SK-N-SH (cell line): Measurements from ENCODE around the gene SOX10. TPM values are rescaled to one million over a fixed set of nuclear protein-coding genes. Genes with fewer than 3 reads are reported as not detected.
"Not testable (repeated sequence)": the region's sequence is repeated elsewhere in the genome, so short reads cannot be mapped to it uniquely, and the experiment has no call there.

ENCODE experiments used
- CTCF ChIA-PET: fragments of 300-600, 350-600 bp; formaldehyde crosslinking; extraction: SDS; loops from one replicate; lab custom pipeline; 2021; lab: Yijun Ruan, JAX
- POLR2A ChIA-PET: fragments of 350-600 bp; sonication (Branson Sonifier 250); formaldehyde crosslinking; extraction: SDS; loops from one replicate; lab custom pipeline; 2020; ENCODE audit warnings: antibody characterized with exemption, inconsistent platforms; lab: Yijun Ruan, JAX
- DNase-seq: peaks from one replicate; pipeline ENCODE4 v3.0.0; 2012
- H2AFZ ChIP-seq: fragments of 200-600 bp; sonication (generic); 2 replicates; pipeline ENCODE4 v1.8.1; 2016; ENCODE audit warnings: antibody characterized with exemption, mild to moderate bottlenecking, low read depth
- H3F3A ChIP-seq: fragments of 200-600 bp; sonication (generic); replicated peaks from 2 replicates; pipeline ENCODE3; 2016; ENCODE audit warnings: antibody characterized with exemption, mild to moderate bottlenecking; ENCODE audit not compliant: insufficient read depth
- H3K27ac ChIP-seq, 2 experiments: fragments of 200-500 bp in 1 of 2; fragments of 200-600 bp in 1 of 2; sonication (Bioruptor generic) in 1 of 2; sonication (generic), shearing (Covaris generic) in 1 of 2; 2 replicates each; pipeline versions ENCODE4 v1.5.1 to v1.6.1; 2014 to 2016; ENCODE audit warnings: low read depth in 2 of 2, inconsistent platforms in 1 of 2, low read length in 1 of 2, mild to moderate bottlenecking in 1 of 2, mixed read lengths in 1 of 2
- H3K27me3 ChIP-seq: fragments of 200-600 bp; sonication (generic), shearing (Covaris generic); 2 replicates; pipeline ENCODE4 v1.6.1; 2016; ENCODE audit warnings: mixed run types; ENCODE audit not compliant: insufficient read depth
- H3K36me3 ChIP-seq, 2 experiments: fragments of 200-500 bp in 1 of 2; fragments of 200-600 bp in 1 of 2; sonication (Bioruptor generic) in 1 of 2; sonication (generic) in 1 of 2; replicated peaks in 1 of 2; 2 replicates each; pipeline versions ENCODE3 to v1.5.1; 2014 to 2016; ENCODE audit warnings: low read length in 1 of 2, mild to moderate bottlenecking in 1 of 2; ENCODE audit not compliant: insufficient read depth in 2 of 2, control insufficient read depth in 1 of 2
- H3K4me1 ChIP-seq, 2 experiments: fragments of 200-500 bp in 1 of 2; fragments of 200-600 bp in 1 of 2; sonication (Bioruptor generic) in 1 of 2; sonication (generic), shearing (Covaris generic) in 1 of 2; 2 replicates each; pipeline versions ENCODE4 v1.5.1 to v1.6.1; 2014 to 2016; ENCODE audit warnings: low read depth in 1 of 2, low read length in 1 of 2, mixed run types in 1 of 2; ENCODE audit not compliant: insufficient read depth in 2 of 2, control insufficient read depth in 1 of 2
- H3K4me2 ChIP-seq: fragments of 200-600 bp; sonication (generic), shearing (Covaris generic); 2 replicates; pipeline ENCODE4 v1.6.1; 2017; ENCODE audit warnings: mixed run types
- H3K4me3 ChIP-seq, 2 experiments: fragments of 200-500 bp in 1 of 2; fragments of 200-600 bp in 1 of 2; sonication (Bioruptor generic) in 1 of 2; sonication (generic), shearing (Covaris generic) in 1 of 2; 2 replicates each; pipeline versions ENCODE4 v1.5.1 to v1.8.1; 2014 to 2016; ENCODE audit warnings: low read depth in 2 of 2, inconsistent platforms in 1 of 2, low read length in 1 of 2, mild to moderate bottlenecking in 1 of 2, mixed read lengths in 1 of 2, moderate library complexity in 1 of 2
- H3K79me2 ChIP-seq: fragments of 200-600 bp; sonication (generic); 2 replicates; pipeline ENCODE4 v1.8.1; 2017; ENCODE audit warnings: mild to moderate bottlenecking; ENCODE audit not compliant: insufficient read depth
- H3K9ac ChIP-seq: fragments of 200-600 bp; sonication (generic); 2 replicates; pipeline ENCODE4 v1.6.1; 2017; ENCODE audit warnings: mixed run types
- H3K9me2 ChIP-seq: fragments of 200-600 bp; sonication (generic); 2 replicates; pipeline ENCODE4 v1.6.1; 2017; ENCODE audit warnings: mixed run types
- H3K9me3 ChIP-seq: fragments of 200-600 bp; sonication (generic); 2 replicates; pipeline ENCODE4 v1.6.1; 2017; ENCODE audit warnings: mixed run types, mild to moderate bottlenecking, moderate library complexity
- H4K20me1 ChIP-seq: fragments of 200-600 bp; sonication (generic); 2 replicates; pipeline ENCODE4 v1.6.1; 2017; ENCODE audit warnings: mild to moderate bottlenecking, mixed run types; ENCODE audit not compliant: insufficient read depth
- CHD2 ChIP-seq: fragments of 150-350 bp; IDR thresholded peaks from 2 replicates; pipeline ENCODE4 v1.6.1; 2018; ENCODE audit warnings: low read length; ENCODE audit not compliant: partially characterized antibody
- EZH2phosphoT487 ChIP-seq: fragments of 200-600 bp; sonication (generic); IDR thresholded peaks from 2 replicates; pipeline ENCODE4 v1.6.1; 2017; ENCODE audit warnings: low read depth, mixed run types, mild to moderate bottlenecking, antibody characterized with exemption, moderate library complexity, borderline replicate concordance
- FOSL2 ChIP-seq: IDR thresholded peaks from 2 replicates; pipeline ENCODE4 v1.4.0; 2012; ENCODE audit warnings: low read depth, mild to moderate bottlenecking, moderate library complexity, borderline replicate concordance
- GABPA ChIP-seq: IDR thresholded peaks from 2 replicates; pipeline ENCODE4 v1.4.0; 2012; ENCODE audit warnings: low read depth, mild to moderate bottlenecking
- GATA2 ChIP-seq: sonication (generic); formaldehyde crosslinking; IDR thresholded peaks from 2 replicates; pipeline ENCODE4 v1.5.0; 2020; ENCODE audit warnings: mild to moderate bottlenecking, missing genetic modification reagents
- JUND ChIP-seq: IDR thresholded peaks from 2 replicates; pipeline ENCODE4 v1.4.0; 2012
- MAX ChIP-seq: IDR thresholded peaks from 2 replicates; pipeline ENCODE4 v1.4.0; 2012; ENCODE audit warnings: low read depth
- PBX3 ChIP-seq: IDR thresholded peaks from 2 replicates; pipeline ENCODE4; 2012
- POLR2AphosphoS5 ChIP-seq: IDR thresholded peaks from 2 replicates; pipeline ENCODE4 v1.6.1; 2012; ENCODE audit warnings: low read depth, low read length
- RXRA ChIP-seq: IDR thresholded peaks from 2 replicates; pipeline ENCODE4 v1.4.0; 2012; ENCODE audit warnings: low read depth, mild to moderate bottlenecking, borderline replicate concordance
- SMC3 ChIP-seq: IDR thresholded peaks from 2 replicates; pipeline ENCODE4 v1.6.1; 2012; ENCODE audit warnings: low read depth, low read length, improper control_type of control experiment
- TCF12 ChIP-seq: IDR thresholded peaks from 2 replicates; pipeline ENCODE4 v1.4.0; 2012
- TEAD4 ChIP-seq: IDR thresholded peaks from 2 replicates; pipeline ENCODE4 v1.4.0; 2012; ENCODE audit warnings: mild to moderate bottlenecking, borderline replicate concordance; ENCODE audit not compliant: insufficient read depth
- WGBS: methylation state at CpG from one replicate; pipeline ENCODE4 v1.1.6; 2017; ENCODE audit warnings: low lambda C conversion rate; 5-methylcytosine and 5-hydroxymethylcytosine counted together
- polyA plus RNA-seq, 3 experiments: library from polyadenylated mRNA; depleted of rRNA; stranded (reverse); fragments of >200 nt; gene quantifications; 2 replicates each; pipeline ENCODE4 v1.2.3, GENCODE V29; 2012

Gene SOX10
- polyA plus RNA-seq, 1 of the 3 experiments (the other 2 are of a cell fraction): not detected

- H3K9ac ChIP-seq: no peak overlapping the region
- no peaks in the 10 kb centered on the region for H3F3A ChIP-seq
- TF ChIP-seq CHD2: no peak
- no peak for TF ChIP-seq GABPA
- no peak for TF ChIP-seq RXRA
- no peak for TF ChIP-seq POLR2AphosphoS5
- TF ChIP-seq PBX3: no peak
- TF ChIP-seq TEAD4: no peak
- no peak for TF ChIP-seq TCF12
- TF ChIP-seq EZH2phosphoT487: no peak
- TF ChIP-seq GATA2 (CRISPR knock-in tag): no peak
- no peak for TF ChIP-seq MAX
- TF ChIP-seq FOSL2: no peak
- TF ChIP-seq JUND: no peak
- no peak for TF ChIP-seq SMC3
- TF ChIP-seq, all 33 proteins: peak for 0
- Histone ChIP-seq H3K4me1 (peaks cover 0 to 8% of the 10 kb centered on the region in 2 experiments; a peak in 2 of 4 replicates), H3K4me3 (no peak overlapping the region), H3K27me3 (no peaks in the 10 kb centered on the region), H3K36me3 (peaks cover 0 to 22% of the 10 kb centered on the region in 2 experiments), H4K20me1 (no peaks in the 10 kb centered on the region), H3K27ac (no peak overlapping the region), H3K9me3 (no peaks in the 10 kb centered on the region), H2AFZ (no peak overlapping the region), H3K4me2 (no peak overlapping the region), H3K9me2 (no peaks in the 10 kb centered on the region), H3K79me2 (peaks cover 29% of the 10 kb centered on the region)
- POLR2A ChIA-PET: no interaction called here
- CTCF ChIA-PET: interaction anchor here (2.0 kb wide), 1 partner anchor 9 kb away, joined by 4 read pairs; no protein-coding TSS in a partner anchor
- WGBS: 71% methylated on average over 4 of the region's 4 CpGs
- DNase-seq: no peak
Observed at GRCh38 chr22:37957232-37957631, 27.1 kb downstream of the SOX10 start.

GRCh38 chr22:37955825-37956397 lies 28.4 kb downstream of the SOX10 start:
- CTCF ChIA-PET: interaction anchor here (2.0 kb wide), 1 partner anchor 10 kb away, joined by 4 read pairs; no protein-coding TSS in a partner anchor
- WGBS: 91% methylated on average over 15 of the region's 15 CpGs
- H3K4me3 ChIP-seq: not testable (repeated sequence)

More at GRCh38 chr22:37955825-37956397, 28.4 kb downstream of the SOX10 start:
- H3K9ac ChIP-seq, H3K9me3 ChIP-seq, H3F3A ChIP-seq, H3K4me2 ChIP-seq, DNase-seq, H4K20me1 ChIP-seq, H3K27me3 ChIP-seq, H2AFZ ChIP-seq, POLR2A ChIA-PET, H3K4me1 ChIP-seq, H3K9me2 ChIP-seq, H3K27ac ChIP-seq: not testable (repeated sequence)
- Histone ChIP-seq H3K36me3 (peaks cover 0 to 19% of the 10 kb centered on the region in 2 experiments), H3K79me2 (peaks cover 29% of the 10 kb centered on the region)
